Sigmoid colon (tissue), 3 donors: ENCODE data around the gene SYT17.

Experiments used
- CTCF ChIP-seq, 4 experiments: fragments of 450-650 bp in 3 of 4; fragments of 200-600 bp in 1 of 4; IDR thresholded peaks; one replicate each; pipeline ENCODE4 v1.5.1; 2016 to 2019; ENCODE audit warnings: antibody characterized with exemption in 4 of 4, mild to moderate bottlenecking in 3 of 4, moderate library complexity in 2 of 4
- POLR2A ChIP-seq, 2 donors: fragments of 450-650 bp; IDR thresholded peaks; one replicate each; pipeline ENCODE4 v1.6.1; 2016; ENCODE audit warnings: antibody characterized with exemption in 2 of 2, mild to moderate bottlenecking in 2 of 2, moderate library complexity in 2 of 2

DNA sequence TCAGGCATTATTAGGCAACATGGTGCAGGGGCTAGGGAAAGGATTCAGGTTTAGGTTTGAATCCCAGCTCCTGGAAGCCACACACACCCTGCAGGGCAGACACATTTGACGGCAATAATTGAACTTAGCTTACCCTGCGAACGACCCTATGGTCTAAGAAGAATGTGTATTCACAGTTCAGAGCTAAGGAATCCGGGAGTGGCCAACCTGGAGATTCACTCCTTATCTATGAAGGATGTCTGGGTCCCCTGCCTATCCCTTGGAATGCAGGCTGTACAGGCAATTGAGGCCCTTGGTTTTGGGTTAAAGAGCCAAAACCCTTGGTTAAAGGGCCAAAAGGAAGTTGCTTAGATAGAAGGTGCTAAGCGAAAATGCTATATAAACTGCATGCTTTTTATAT lies 2.9 kb upstream of the SYT17 start:
- no peak for TF ChIP-seq CTCF (IDR thresholded peaks at IDR 0.05)
- TF ChIP-seq POLR2A (IDR thresholded peaks at IDR 0.05): no peak
